Thyroid gland (tissue), 4 donors: ENCODE data around the gene PTPA.

ENCODE experiments used
- POLR2A ChIP-seq, 2 donors: fragments of 450-650 bp; IDR thresholded peaks; one replicate each; pipeline ENCODE4 v1.6.1; 2017; ENCODE audit warnings: antibody characterized with exemption in 2 of 2, mild to moderate bottlenecking in 2 of 2, moderate library complexity in 1 of 2
- TF ChIP-seq, protein P1 (sequence below), 6 experiments: fragments of 200-600 bp in 3 of 6; fragments of 450-650 bp in 3 of 6; sonication (generic) in 3 of 6; IDR thresholded peaks; one replicate each; pipeline ENCODE4 v1.5.1; 2016 to 2019; ENCODE audit warnings: antibody characterized with exemption in 6 of 6, mild to moderate bottlenecking in 2 of 6, inconsistent platforms in 1 of 6, moderate library complexity in 1 of 6

GRCh38 chr9:129108805-129109536 is 2.2 kb upstream of the PTPA start:
- TF ChIP-seq, protein P1, sequence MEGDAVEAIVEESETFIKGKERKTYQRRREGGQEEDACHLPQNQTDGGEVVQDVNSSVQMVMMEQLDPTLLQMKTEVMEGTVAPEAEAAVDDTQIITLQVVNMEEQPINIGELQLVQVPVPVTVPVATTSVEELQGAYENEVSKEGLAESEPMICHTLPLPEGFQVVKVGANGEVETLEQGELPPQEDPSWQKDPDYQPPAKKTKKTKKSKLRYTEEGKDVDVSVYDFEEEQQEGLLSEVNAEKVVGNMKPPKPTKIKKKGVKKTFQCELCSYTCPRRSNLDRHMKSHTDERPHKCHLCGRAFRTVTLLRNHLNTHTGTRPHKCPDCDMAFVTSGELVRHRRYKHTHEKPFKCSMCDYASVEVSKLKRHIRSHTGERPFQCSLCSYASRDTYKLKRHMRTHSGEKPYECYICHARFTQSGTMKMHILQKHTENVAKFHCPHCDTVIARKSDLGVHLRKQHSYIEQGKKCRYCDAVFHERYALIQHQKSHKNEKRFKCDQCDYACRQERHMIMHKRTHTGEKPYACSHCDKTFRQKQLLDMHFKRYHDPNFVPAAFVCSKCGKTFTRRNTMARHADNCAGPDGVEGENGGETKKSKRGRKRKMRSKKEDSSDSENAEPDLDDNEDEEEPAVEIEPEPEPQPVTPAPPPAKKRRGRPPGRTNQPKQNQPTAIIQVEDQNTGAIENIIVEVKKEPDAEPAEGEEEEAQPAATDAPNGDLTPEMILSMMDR (IDR thresholded peaks at IDR 0.05): no peak
- TF ChIP-seq POLR2A (IDR thresholded peaks at IDR 0.05): no peak
